Measurements from ENCODE around the gene SPDYA. TPM values are rescaled to one million over a fixed set of nuclear protein-coding genes. Genes with fewer than 3 reads are reported as not detected.

The SPDYA gene
- total RNA-seq, 2 experiments from 2014 or later = 12.7 to 12.8 TPM

- Histone ChIP-seq H3K9me3 (ENCODE audit: control insufficient read depth in 1 of 2, insufficient read depth in 1 of 2, low read length in 2 of 2) (no peaks in the 10 kb centered on the region), H3K27me3 (ENCODE audit: control insufficient read depth in 1 of 2, insufficient read depth in 2 of 2, low read length in 2 of 2) (no peaks in the 10 kb centered on the region), H3K36me3 (ENCODE audit: insufficient read depth, low read length) (no peaks in the 10 kb centered on the region), H3K4me3 (ENCODE audit: low read length) (no peak overlapping the region), H3K4me1 (ENCODE audit: insufficient read depth, low read length) (no peaks in the 10 kb centered on the region), H3K27ac (ENCODE audit: low read depth in 1 of 2, low read length in 2 of 2) (no peak overlapping the region)
- Mint-ChIP-seq H3K9me3 (no peaks in the 10 kb centered on the region), H3K27ac (no peak overlapping the region), H3K27me3 (no peaks in the 10 kb centered on the region), H3K4me1 (ENCODE audit: low read depth) (no peaks in the 10 kb centered on the region), H3K36me3 (ENCODE audit: low read depth) (no peaks in the 10 kb centered on the region), H3K4me3 (no peak overlapping the region)
- TF ChIP-seq, protein P1, sequence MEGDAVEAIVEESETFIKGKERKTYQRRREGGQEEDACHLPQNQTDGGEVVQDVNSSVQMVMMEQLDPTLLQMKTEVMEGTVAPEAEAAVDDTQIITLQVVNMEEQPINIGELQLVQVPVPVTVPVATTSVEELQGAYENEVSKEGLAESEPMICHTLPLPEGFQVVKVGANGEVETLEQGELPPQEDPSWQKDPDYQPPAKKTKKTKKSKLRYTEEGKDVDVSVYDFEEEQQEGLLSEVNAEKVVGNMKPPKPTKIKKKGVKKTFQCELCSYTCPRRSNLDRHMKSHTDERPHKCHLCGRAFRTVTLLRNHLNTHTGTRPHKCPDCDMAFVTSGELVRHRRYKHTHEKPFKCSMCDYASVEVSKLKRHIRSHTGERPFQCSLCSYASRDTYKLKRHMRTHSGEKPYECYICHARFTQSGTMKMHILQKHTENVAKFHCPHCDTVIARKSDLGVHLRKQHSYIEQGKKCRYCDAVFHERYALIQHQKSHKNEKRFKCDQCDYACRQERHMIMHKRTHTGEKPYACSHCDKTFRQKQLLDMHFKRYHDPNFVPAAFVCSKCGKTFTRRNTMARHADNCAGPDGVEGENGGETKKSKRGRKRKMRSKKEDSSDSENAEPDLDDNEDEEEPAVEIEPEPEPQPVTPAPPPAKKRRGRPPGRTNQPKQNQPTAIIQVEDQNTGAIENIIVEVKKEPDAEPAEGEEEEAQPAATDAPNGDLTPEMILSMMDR (IDR thresholded peaks at IDR 0.05) = peak; percentile 75
- peak; percentile 94 for ATAC-seq (ENCODE audit: poor library complexity)
- intact Hi-C loops (cut with DNase I, micrococcal nuclease) = loop anchor here (1.0 to 5.0 kb wide), 7 partner anchors 76 to 1251 kb away; no protein-coding TSS in a partner anchor
- DNase-seq = peak in 13 of 14 experiments; percentile 18 to 84 (median 44)
- POLR2A ChIA-PET = interaction anchor here (1.1 kb wide), 1 partner anchor 10 kb away, joined by 4 read pairs; the partner anchor contains the start of gene SPDYA
- CTCF ChIA-PET = interaction anchor here (1.0 to 1.2 kb wide), 3 partner anchors 226 to 255 kb away, joined by 3 read pairs; no protein-coding TSS in a partner anchor
Observed at GRCh38 chr2:28821295-28821958, 10.8 kb downstream of the SPDYA start.

GRCh38 chr2:28822036-28822435 is 11.4 kb downstream of the SPDYA start:
- no peaks in the 10 kb centered on the region for H3K4me1 Mint-ChIP-seq (ENCODE audit: low read depth)
- CTCF ChIA-PET = interaction anchor here (1.1 kb wide), 1 partner anchor 255 kb away, joined by 3 read pairs; no protein-coding TSS in a partner anchor

DNA sequence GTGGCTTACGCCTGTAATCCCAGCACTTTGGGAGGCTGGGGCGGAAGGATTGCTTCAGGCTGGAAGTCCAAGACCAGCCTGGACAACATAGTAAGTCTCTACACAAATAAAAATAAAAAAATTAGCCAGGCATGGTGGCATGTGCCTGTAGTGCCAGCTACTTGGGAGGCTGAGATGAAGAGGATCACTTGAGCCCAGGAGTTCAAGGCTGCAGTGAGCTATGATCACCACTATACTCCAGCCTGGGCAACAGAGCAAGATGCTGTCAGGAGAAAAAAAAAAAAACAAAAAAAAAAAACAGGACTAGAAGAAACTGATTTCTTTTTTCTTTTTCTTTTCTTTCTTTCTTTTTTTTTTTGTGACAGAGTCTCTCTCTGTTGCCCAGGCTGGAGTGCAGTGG is 13.6 kb downstream of the SPDYA start:
- no peaks in the 10 kb centered on the region for H3K4me1 Mint-ChIP-seq (ENCODE audit: low read depth)
- CTCF ChIA-PET = interaction anchor here (0.6 to 2.3 kb wide), 3 partner anchors 9 to 1655 kb away, joined by 3 to 7 read pairs (median 3); no protein-coding TSS in a partner anchor
- no peak overlapping the region for H3K4me3 ChIP-seq (ENCODE audit: low read length)
- no peaks in the 10 kb centered on the region for H3K9me3 ChIP-seq (ENCODE audit: control insufficient read depth in 1 of 2, insufficient read depth in 1 of 2, low read length in 2 of 2)
- POLR2A ChIA-PET = no interaction called here
- H3K27ac Mint-ChIP-seq = no peak overlapping the region
- H3K9me3 Mint-ChIP-seq = no peaks in the 10 kb centered on the region
- no peaks in the 10 kb centered on the region for H3K27me3 ChIP-seq (ENCODE audit: control insufficient read depth in 1 of 2, insufficient read depth in 2 of 2, low read length in 2 of 2)
- intact Hi-C loops (cut with DNase I, micrococcal nuclease) = loop anchor here (5.0 kb wide), 3 partner anchors 73 to 1248 kb away; no protein-coding TSS in a partner anchor
- H3K36me3 Mint-ChIP-seq (ENCODE audit: low read depth) = no peaks in the 10 kb centered on the region
- DNase-seq (no peak), ATAC-seq (ENCODE audit: poor library complexity) (no peak)
- TF ChIP-seq, protein P1 (IDR thresholded peaks at IDR 0.05) = no peak
- H3K36me3 ChIP-seq (ENCODE audit: insufficient read depth, low read length) = no peaks in the 10 kb centered on the region
- H3K27ac ChIP-seq (ENCODE audit: low read depth in 1 of 2, low read length in 2 of 2) = no peak overlapping the region
- no peak overlapping the region for H3K4me3 Mint-ChIP-seq
- H3K27me3 Mint-ChIP-seq = no peaks in the 10 kb centered on the region
- H3K4me1 ChIP-seq (ENCODE audit: insufficient read depth, low read length) = no peaks in the 10 kb centered on the region

More at GRCh38 chr2:28822036-28822435, 11.4 kb downstream of the SPDYA start:
- POLR2A ChIA-PET = no interaction called here
- Histone ChIP-seq H3K36me3 (ENCODE audit: insufficient read depth, low read length) (no peaks in the 10 kb centered on the region), H3K4me3 (ENCODE audit: low read length) (no peak overlapping the region), H3K9me3 (ENCODE audit: control insufficient read depth in 1 of 2, insufficient read depth in 1 of 2, low read length in 2 of 2) (no peaks in the 10 kb centered on the region), H3K27ac (ENCODE audit: low read depth in 1 of 2, low read length in 2 of 2) (no peak overlapping the region), H3K4me1 (ENCODE audit: insufficient read depth, low read length) (no peaks in the 10 kb centered on the region), H3K27me3 (ENCODE audit: control insufficient read depth in 1 of 2, insufficient read depth in 2 of 2, low read length in 2 of 2) (no peaks in the 10 kb centered on the region)
- Mint-ChIP-seq H3K4me3 (no peak overlapping the region), H3K27ac (no peak overlapping the region), H3K36me3 (ENCODE audit: low read depth) (no peaks in the 10 kb centered on the region), H3K9me3 (no peaks in the 10 kb centered on the region), H3K27me3 (no peaks in the 10 kb centered on the region)
- intact Hi-C loops (cut with DNase I, micrococcal nuclease) = loop anchor here (5.0 kb wide), 3 partner anchors 75 to 1250 kb away; no protein-coding TSS in a partner anchor
- TF ChIP-seq, protein P1 (IDR thresholded peaks at IDR 0.05) = no peak
- ATAC-seq (ENCODE audit: poor library complexity) (no peak), DNase-seq (no peak)
